ENCODE results near the gene ZNF543. TPM values are rescaled to one million over a fixed set of nuclear protein-coding genes. Genes with fewer than 3 reads are reported as not detected.

Gene ZNF543
- total RNA-seq, 1 donor from 2014 or later, result 5.3 TPM

- Mint-ChIP-seq H3K4me1 (ENCODE audit: low read depth) (peaks cover 10% of the 10 kb centered on the region), H3K9me3 (ENCODE audit: low read depth) (no peaks in the 10 kb centered on the region), H3K27me3 (ENCODE audit: low read depth) (no peaks in the 10 kb centered on the region), H3K36me3 (ENCODE audit: low read depth) (peaks cover 10% of the 10 kb centered on the region), H3K4me3 (ENCODE audit: unreplicated experiment) (no peak overlapping the region), H3K27ac (ENCODE audit: unreplicated experiment) (no peak overlapping the region)
- no peak for TF ChIP-seq CTCF (IDR thresholded peaks at IDR 0.05)
- DNase-seq (ENCODE audit: low spot score), result no peak
These were observed 13.9 kb downstream of the ZNF543 start for GRCh38 chr19:57334191-57334590.

- no peaks in the 10 kb centered on the region for H3K9me3 Mint-ChIP-seq (ENCODE audit: low read depth)
- no peak for DNase-seq (ENCODE audit: low spot score)
- H3K36me3 Mint-ChIP-seq (ENCODE audit: low read depth), result peaks cover 2% of the 10 kb centered on the region
- peaks cover 10% of the 10 kb centered on the region for H3K4me1 Mint-ChIP-seq (ENCODE audit: low read depth)
- H3K27me3 Mint-ChIP-seq (ENCODE audit: low read depth), result no peaks in the 10 kb centered on the region
- no peak for TF ChIP-seq CTCF (IDR thresholded peaks at IDR 0.05)
- H3K4me3 Mint-ChIP-seq (ENCODE audit: unreplicated experiment), result no peak overlapping the region
- peak overlapping the region; percentile 28 for H3K27ac Mint-ChIP-seq (ENCODE audit: unreplicated experiment)
These were observed 18.6 kb downstream of the ZNF543 start for GRCh38 chr19:57338877-57339276.

GRCh38 chr19:57342582-57342981, 22.3 kb downstream of the ZNF543 start:
- DNase-seq (ENCODE audit: low spot score), result no peak
- Mint-ChIP-seq H3K27ac (ENCODE audit: unreplicated experiment) (no peak overlapping the region), H3K4me1 (ENCODE audit: low read depth) (peaks cover 10% of the 10 kb centered on the region), H3K4me3 (ENCODE audit: unreplicated experiment) (no peak overlapping the region), H3K9me3 (ENCODE audit: low read depth) (no peaks in the 10 kb centered on the region), H3K36me3 (ENCODE audit: low read depth) (no peaks in the 10 kb centered on the region), H3K27me3 (ENCODE audit: low read depth) (no peaks in the 10 kb centered on the region)
- TF ChIP-seq CTCF (IDR thresholded peaks at IDR 0.05), result no peak

- no peak for DNase-seq (ENCODE audit: low spot score)
- no peaks in the 10 kb centered on the region for H3K27me3 Mint-ChIP-seq (ENCODE audit: low read depth)
- H3K36me3 Mint-ChIP-seq (ENCODE audit: low read depth), result peaks cover 12% of the 10 kb centered on the region
- H3K27ac Mint-ChIP-seq (ENCODE audit: unreplicated experiment), result peak overlapping the region; percentile 85
- peaks cover 9% of the 10 kb centered on the region for H3K9me3 Mint-ChIP-seq (ENCODE audit: low read depth)
- H3K4me1 Mint-ChIP-seq (ENCODE audit: low read depth), result peaks cover 32% of the 10 kb centered on the region
- H3K4me3 Mint-ChIP-seq (ENCODE audit: unreplicated experiment), result no peak overlapping the region
- TF ChIP-seq CTCF (IDR thresholded peaks at IDR 0.05), result no peak
These were observed 27.9 kb downstream of the ZNF543 start for GRCh38 chr19:57348136-57348535.

- Mint-ChIP-seq H3K27me3 (ENCODE audit: low read depth) (no peaks in the 10 kb centered on the region), H3K9me3 (ENCODE audit: low read depth) (peaks cover 14% of the 10 kb centered on the region), H3K27ac (ENCODE audit: unreplicated experiment) (peak within 1 kb of the TSS; percentile 96), H3K4me1 (ENCODE audit: low read depth) (peaks cover 37% of the 10 kb centered on the region), H3K4me3 (ENCODE audit: unreplicated experiment) (peak within 1 kb of the TSS; percentile 93), H3K36me3 (ENCODE audit: low read depth) (peaks cover 39% of the 10 kb centered on the region)
- peak; percentile 96 for DNase-seq (ENCODE audit: low spot score)
- no peak for TF ChIP-seq CTCF (IDR thresholded peaks at IDR 0.05)
These were observed 30.9 kb downstream of the ZNF543 start, which contains the start of gene ZNF304 for GRCh38 chr19:57350877-57351805. Gene ZNF304 (plus strand): TSS chr19:57351271. CDS start chr19:57351665, 394 bp downstream.
